GM23338 (cell line): ENCODE measurements around the gene TPGS2. TPM values are rescaled to one million over a fixed set of nuclear protein-coding genes. Genes with fewer than 3 reads are reported as not detected.

Source experiments
- ATAC-seq: fragments of 200-7000 bp; cut with Tn5 transposase; 3 replicates; pipeline ENCODE4 v1.9.1; 2020
- DNase-seq: peaks from one replicate; pipeline ENCODE4 v3.0.0-alpha.2; 2015; ENCODE audit warnings: low spot score
- H2AFZ ChIP-seq: fragments of 200-600 bp; sonication (generic); 2 replicates; pipeline ENCODE4 v1.8.0; 2016; ENCODE audit warnings: antibody characterized with exemption, mild to moderate bottlenecking, moderate library complexity
- H3F3A ChIP-seq: fragments of 200-600 bp; sonication (generic); replicated peaks from 2 replicates; pipeline ENCODE4 v1.8.0; 2017; ENCODE audit warnings: antibody characterized with exemption, mixed run types, low read depth
- H3K27ac ChIP-seq: fragments of 200-600 bp; sonication (generic); 2 replicates; pipeline ENCODE4 v1.6.1; 2016; ENCODE audit warnings: low read depth
- H3K27me3 ChIP-seq: fragments of 200-600 bp; sonication (generic); 2 replicates; pipeline ENCODE4 v1.8.0; 2016; ENCODE audit warnings: mild to moderate bottlenecking, mixed run types, moderate library complexity; ENCODE audit not compliant: insufficient read depth
- H3K36me3 ChIP-seq: fragments of 200-600 bp; sonication (generic); 2 replicates; pipeline ENCODE4 v1.8.0; 2016; ENCODE audit warnings: mild to moderate bottlenecking; ENCODE audit not compliant: insufficient read depth
- H3K4me1 ChIP-seq: fragments of 200-600 bp; sonication (generic); 2 replicates; pipeline ENCODE4 v1.8.0; 2016; ENCODE audit warnings: mild to moderate bottlenecking, moderate library complexity; ENCODE audit not compliant: insufficient read depth
- H3K4me2 ChIP-seq: fragments of 200-600 bp; sonication (generic); 2 replicates; pipeline ENCODE4 v1.7.1; 2017; ENCODE audit warnings: mixed run types
- H3K4me3 ChIP-seq: fragments of 200-600 bp; sonication (generic); 2 replicates; pipeline ENCODE4 v1.6.1; 2016; ENCODE audit warnings: mixed run types
- H3K79me2 ChIP-seq: fragments of 200-600 bp; sonication (generic); replicated peaks from 2 replicates; pipeline ENCODE4 v1.8.0; 2017; ENCODE audit warnings: mild to moderate bottlenecking; ENCODE audit not compliant: insufficient read depth
- H3K9me2 ChIP-seq: fragments of 200-600 bp; sonication (generic); 2 replicates; pipeline ENCODE4 v1.8.0; 2017; ENCODE audit not compliant: insufficient read depth
- H4K20me1 ChIP-seq: fragments of 200-600 bp; sonication (generic); replicated peaks from 2 replicates; pipeline ENCODE4 v1.8.0; 2017; ENCODE audit warnings: mild to moderate bottlenecking; ENCODE audit not compliant: insufficient read depth
- H3K27ac Mint-ChIP-seq: 2 replicates; pipeline ENCODE4 v1.8.0; 2020; ENCODE audit warnings: inconsistent platforms, mild to moderate bottlenecking, moderate library complexity, mixed read lengths
- H3K27me3 Mint-ChIP-seq: 3 replicates; pipeline ENCODE4 v1.8.0; 2022; ENCODE audit warnings: low read depth, mild to moderate bottlenecking, moderate library complexity, mixed read lengths, inconsistent platforms; ENCODE audit not compliant: insufficient read depth, poor library complexity
- H3K36me3 Mint-ChIP-seq: 3 replicates; pipeline ENCODE4 v1.8.0; 2021; ENCODE audit warnings: low read depth, mild to moderate bottlenecking, inconsistent platforms, moderate library complexity, mixed read lengths
- H3K4me1 Mint-ChIP-seq: 3 replicates; pipeline ENCODE4 v1.8.0; 2020; ENCODE audit warnings: mild to moderate bottlenecking, inconsistent platforms, mixed read lengths
- H3K4me3 Mint-ChIP-seq: 3 replicates; pipeline ENCODE4 v1.8.0; 2021; ENCODE audit warnings: moderate library complexity, mild to moderate bottlenecking, inconsistent platforms, mixed read lengths
- H3K9me3 Mint-ChIP-seq: 3 replicates; pipeline ENCODE4 v1.8.0; 2020; ENCODE audit warnings: moderate library complexity, mild to moderate bottlenecking, inconsistent platforms, mixed read lengths
- CREB1 ChIP-seq: fragments of 250-450 bp; sonication (Bioruptor Pico); IDR thresholded peaks from 2 replicates; pipeline ENCODE4 v1.5.0; 2020; ENCODE audit warnings: low read depth, mild to moderate bottlenecking, moderate library complexity
- CTCF ChIP-seq, 2 experiments: fragments of 200-600 bp in 1 of 2; sonication (generic) in 1 of 2; conservative IDR thresholded peaks; 2 replicates each; pipeline versions ENCODE4 v1.5.1 to v1.6.1; 2016 to 2017; ENCODE audit warnings: antibody characterized with exemption in 2 of 2, low read depth in 2 of 2, mild to moderate bottlenecking in 2 of 2, moderate library complexity in 1 of 2
- ETS1 ChIP-seq: IDR thresholded peaks from 2 replicates; pipeline ENCODE4 v1.6.1; 2016; ENCODE audit warnings: antibody characterized with exemption
- EZH2phosphoT487 ChIP-seq: fragments of 200-600 bp; sonication (generic); IDR thresholded peaks from one replicate; pipeline ENCODE4 v1.8.1; 2018; ENCODE audit warnings: antibody characterized with exemption; ENCODE audit not compliant: unreplicated experiment
- JUNB ChIP-seq: IDR thresholded peaks from one replicate; pipeline ENCODE4 v1.6.1; 2016; ENCODE audit warnings: antibody characterized with exemption; ENCODE audit not compliant: unreplicated experiment
- NANOG ChIP-seq: IDR thresholded peaks from 2 replicates; pipeline ENCODE4 v1.6.1; 2016; ENCODE audit warnings: antibody characterized with exemption, borderline replicate concordance
- POLR2AphosphoS5 ChIP-seq: IDR thresholded peaks from 2 replicates; pipeline ENCODE4 v1.6.1; 2016; ENCODE audit warnings: antibody characterized with exemption, low read depth
- REST ChIP-seq: IDR thresholded peaks from one replicate; pipeline ENCODE4 v1.6.1; 2018; ENCODE audit warnings: antibody characterized with exemption; ENCODE audit not compliant: unreplicated experiment
- STAT1 ChIP-seq: IDR thresholded peaks from one replicate; pipeline ENCODE4 v1.6.1; 2016; ENCODE audit warnings: antibody characterized with exemption; ENCODE audit not compliant: unreplicated experiment
- ZNF114 ChIP-seq: fragments of 250-450 bp; sonication (Bioruptor Pico); IDR thresholded peaks from 2 replicates; pipeline ENCODE4 v1.5.0; 2020; ENCODE audit warnings: mild to moderate bottlenecking, moderate library complexity
- ZNF331 ChIP-seq: fragments of 250-450 bp; sonication (Bioruptor Pico); IDR thresholded peaks from 2 replicates; pipeline ENCODE4 v1.5.0; 2020; ENCODE audit warnings: low read depth, mild to moderate bottlenecking, moderate library complexity
- polyA plus RNA-seq: library from polyadenylated mRNA; unstranded; fragments of >200 nt; fragmentation: Nextera tagmentation; extraction: Ambion mirVana; gene quantifications from 2 replicates; pipeline ENCODE4 v1.2.1, GENCODE V29; 2016
- total RNA-seq: library from RNA; depleted of rRNA; stranded (reverse); fragments of >200 nt; shearing (Covaris generic); gene quantifications from 2 replicates; pipeline ENCODE4 v1.2.3, GENCODE V29; 2014

Gene TPGS2
- total and polyA plus RNA-seq, 2 experiments from 2014 or later, result 136 to 167 TPM

GRCh38 chr18:36792634-36793283 lies 36.0 kb downstream of the TPGS2 start:
- Histone ChIP-seq H3K9me2 (no peaks in the 10 kb centered on the region), H4K20me1 (no peaks in the 10 kb centered on the region; the same call in 1 of the 2 replicates), H3K4me1 (no peaks in the 10 kb centered on the region), H3K4me3 (no peak overlapping the region), H3K36me3 (peaks cover 29% of the 10 kb centered on the region), H3K79me2 (no peaks in the 10 kb centered on the region), H2AFZ (no peak overlapping the region), H3F3A (no peaks in the 10 kb centered on the region), H3K27ac (no peak overlapping the region), H3K4me2 (no peak overlapping the region), H3K27me3 (no peaks in the 10 kb centered on the region)
- TF ChIP-seq STAT1 (no peak), CTCF (conservative IDR thresholded peaks at IDR 0.05; ENCODE audit: low read depth in 2 of 2) (no peak), ZNF331 (CRISPR knock-in tag) (no peak), JUNB (no peak)
- Mint-ChIP-seq H3K36me3 (peaks cover 64% of the 10 kb centered on the region), H3K9me3 (peaks cover 3% of the 10 kb centered on the region; the same call in 1 of the 3 replicates), H3K4me3 (no peak overlapping the region), H3K27ac (no peak overlapping the region), H3K4me1 (no peaks in the 10 kb centered on the region), H3K27me3 (peaks cover 4% of the 10 kb centered on the region)
- no peak for DNase-seq
- no peak for ATAC-seq

GRCh38 chr18:36786686-36787085 lies 42.1 kb downstream of the TPGS2 start:
- H2AFZ ChIP-seq, result no peak overlapping the region
- DNase-seq (no peak), ATAC-seq (peak; percentile 36; the same call in 2 of the 3 replicates)
- H3K79me2 ChIP-seq, result no peaks in the 10 kb centered on the region
- peaks cover 3% of the 10 kb centered on the region for H3K27me3 Mint-ChIP-seq
- no peak overlapping the region for H3K27ac ChIP-seq
- H3K4me3 ChIP-seq, result no peak overlapping the region
- peaks cover 3% of the 10 kb centered on the region; the same call in 1 of the 3 replicates for H3K9me3 Mint-ChIP-seq
- H3K4me1 Mint-ChIP-seq, result no peaks in the 10 kb centered on the region
- H3K36me3 Mint-ChIP-seq, result peaks cover 24% of the 10 kb centered on the region
- H3K36me3 ChIP-seq, result no peaks in the 10 kb centered on the region
- no peaks in the 10 kb centered on the region for H3K9me2 ChIP-seq
- no peaks in the 10 kb centered on the region for H3K4me1 ChIP-seq
- no peaks in the 10 kb centered on the region for H3F3A ChIP-seq
- no peaks in the 10 kb centered on the region for H3K27me3 ChIP-seq
- H4K20me1 ChIP-seq, result 0 out of 2 replicates have a peak, but pooled peaks cover 6% of the 10 kb centered on the region
- H3K4me3 Mint-ChIP-seq, result no peak overlapping the region
- H3K4me2 ChIP-seq, result no peak overlapping the region
- no peak for TF ChIP-seq ZNF114 (CRISPR knock-in tag)
- TF ChIP-seq POLR2AphosphoS5, result no peak
- TF ChIP-seq ZNF331 (CRISPR knock-in tag), result no peak
- no peak for TF ChIP-seq ETS1
- no peak for TF ChIP-seq REST
- TF ChIP-seq JUNB, result no peak
- TF ChIP-seq NANOG, result no peak
- no peak for TF ChIP-seq STAT1
- no peak for TF ChIP-seq EZH2phosphoT487
- TF ChIP-seq CTCF (conservative IDR thresholded peaks at IDR 0.05; ENCODE audit: low read depth in 2 of 2), result no peak
- no peak for TF ChIP-seq CREB1
- H3K27ac Mint-ChIP-seq, result 0 out of 2 replicates have a peak overlapping the region, but pooled peaks have one; percentile 27
